ELF-1 (cell line): ENCODE measurements around the gene TCF7.

ENCODE experiments used
- DNase-seq: peaks from one replicate; pipeline ENCODE4 v3.0.0-alpha.2; 2016; ENCODE audit warnings: low read depth, low spot score

The TCF7 gene

GRCh38 chr5:134177369-134178095, 63.1 kb downstream of the TCF7 start:
- DNase-seq, result peak; percentile 42

GRCh38 chr5:134178096-134178419, 63.6 kb downstream of the TCF7 start:
- no peak for DNase-seq

GRCh38 chr5:134183481-134183880, 69.0 kb downstream of the TCF7 start:
- DNase-seq, result no peak

GRCh38 chr5:134184155-134185135, 70.0 kb downstream of the TCF7 start:
- peak; percentile 87 for DNase-seq

GRCh38 chr5:134188092-134188491, 73.6 kb downstream of the TCF7 start:
- no peak for DNase-seq

GRCh38 chr5:134189031-134189430, 74.5 kb downstream of the TCF7 start:
- no peak for DNase-seq

- DNase-seq, result no peak
Observed at GRCh38 chr5:134195666-134196065, 81.2 kb downstream of the TCF7 start.
